LNCAP (cell line): ENCODE measurements around the gene TRIM8.
A peak's percentile ranks its signal among the peaks of the same experiment; 100 is the strongest.

Experiments used
- CTCF ChIP-seq: fragments of 450-650 bp; IDR thresholded peaks from 2 replicates; pipeline ENCODE4 v1.5.1; 2017; ENCODE audit warnings: mild to moderate bottlenecking

TRIM8 gene

GRCh38 chr10:102635377-102635776, 8.9 kb upstream of the TRIM8 start:
- TF ChIP-seq CTCF, result no peak

- no peak for TF ChIP-seq CTCF
These were observed 4.7 kb upstream of the TRIM8 start for GRCh38 chr10:102639537-102639936.

- TF ChIP-seq CTCF, result no peak
These were observed 2.9 kb upstream of the TRIM8 start for GRCh38 chr10:102641402-102641801.

- no peak for TF ChIP-seq CTCF
These were observed 2.2 kb upstream of the TRIM8 start for GRCh38 chr10:102641880-102642735.

- TF ChIP-seq CTCF, result no peak
These were observed 1.4 kb upstream of the TRIM8 start for GRCh38 chr10:102642736-102643335.

- TF ChIP-seq CTCF, result no peak
These were observed 778 bp upstream of the TRIM8 start for GRCh38 chr10:102643336-102644065.

GRCh38 chr10:102644646-102645387, 538 bp downstream of the TRIM8 start:
- peak; percentile 71 for TF ChIP-seq CTCF
